Parathyroid adenoma (tissue), 2 donors: ENCODE data around the gene CSTB.

Source experiments
- H2AFZ ChIP-seq: fragments of 300-600 bp; sonication (generic); one replicate; pipeline ENCODE4 v1.7.0; 2017; ENCODE audit warnings: antibody characterized with exemption, mild to moderate bottlenecking
- H3K27ac ChIP-seq: fragments of 300-600 bp; sonication (generic); one replicate; pipeline ENCODE4 v1.7.0; 2017
- H3K27me3 ChIP-seq: fragments of 300-600 bp; sonication (generic); one replicate; pipeline ENCODE4 v1.7.0; 2017; ENCODE audit warnings: low read length; ENCODE audit not compliant: control insufficient read depth, insufficient read depth
- H3K36me3 ChIP-seq: fragments of 300-600 bp; sonication (generic); one replicate; pipeline ENCODE4 v1.7.0; 2017; ENCODE audit warnings: low read length; ENCODE audit not compliant: control insufficient read depth, insufficient read depth
- H3K4me1 ChIP-seq: fragments of 300-600 bp; sonication (generic); one replicate; pipeline ENCODE4 v1.7.0; 2017; ENCODE audit warnings: control low read depth
- H3K4me2 ChIP-seq: fragments of 300-600 bp; sonication (generic); one replicate; pipeline ENCODE4 v1.7.0; 2017; ENCODE audit warnings: low read length
- H3K4me3 ChIP-seq: fragments of 300-600 bp; sonication (generic); one replicate; pipeline ENCODE4 v1.7.0; 2017; ENCODE audit warnings: low read depth, low read length
- H3K79me2 ChIP-seq: fragments of 300-600 bp; sonication (generic); one replicate; pipeline ENCODE4 v1.7.0; 2017; ENCODE audit warnings: control low read depth
- H3K9ac ChIP-seq: fragments of 300-600 bp; sonication (generic); one replicate; pipeline ENCODE4 v1.7.0; 2017; ENCODE audit warnings: mild to moderate bottlenecking
- H3K9me3 ChIP-seq: fragments of 300-600 bp; sonication (generic); one replicate; pipeline ENCODE4 v1.7.0; 2017; ENCODE audit warnings: low read length; ENCODE audit not compliant: control insufficient read depth
- TF ChIP-seq, protein P1 (sequence below): fragments of 300-600 bp; sonication (generic); IDR thresholded peaks from one replicate; pipeline ENCODE4 v1.7.0; 2017; ENCODE audit warnings: antibody characterized with exemption, mild to moderate bottlenecking
- donor health status: primary hyperparathyroidism.

The CSTB gene

DNA sequence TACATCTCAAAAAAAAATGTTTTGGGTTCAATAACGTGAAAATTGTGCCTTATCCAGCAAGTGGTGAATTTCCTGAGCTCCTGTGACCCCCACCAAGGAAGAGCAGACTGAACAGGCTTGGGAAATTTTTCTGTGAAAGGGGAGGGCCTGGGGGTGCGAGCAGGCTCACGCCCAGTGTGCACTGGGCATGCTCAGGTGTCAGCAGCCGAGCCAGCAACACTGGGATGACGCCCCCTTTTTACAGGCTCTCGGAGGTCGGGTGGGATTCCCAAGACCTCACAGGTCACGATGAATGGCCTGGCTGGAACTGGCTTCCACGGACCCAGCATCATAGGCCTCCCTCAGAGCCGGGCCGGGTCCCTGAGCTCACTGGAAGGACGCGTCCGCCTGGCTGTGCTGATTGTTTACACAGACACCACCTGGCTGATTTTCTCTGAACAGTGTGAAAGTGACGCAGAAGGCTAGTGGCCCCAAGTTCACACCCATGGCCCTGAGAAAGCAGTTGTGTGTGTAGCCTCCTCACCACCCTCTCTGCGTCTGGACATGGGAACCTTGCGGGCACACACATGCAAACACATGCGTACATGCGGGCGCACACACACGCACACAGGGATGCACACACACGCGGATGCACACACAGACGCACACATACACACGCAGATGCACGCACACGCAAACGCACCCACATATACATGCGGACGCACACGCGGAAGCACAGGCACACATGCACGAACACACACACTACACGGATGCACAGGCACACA, 9.2 kb downstream of the CSTB start:
- Histone ChIP-seq H3K4me2 (no peak overlapping the region), H3K4me3 (no peak overlapping the region), H3K9ac (no peak overlapping the region), H3K4me1 (no peaks in the 10 kb centered on the region), H2AFZ (no peak overlapping the region), H3K27me3 (no peaks in the 10 kb centered on the region), H3K9me3 (no peaks in the 10 kb centered on the region), H3K36me3 (no peaks in the 10 kb centered on the region), H3K79me2 (no peaks in the 10 kb centered on the region), H3K27ac (no peak overlapping the region)
- TF ChIP-seq, protein P1, sequence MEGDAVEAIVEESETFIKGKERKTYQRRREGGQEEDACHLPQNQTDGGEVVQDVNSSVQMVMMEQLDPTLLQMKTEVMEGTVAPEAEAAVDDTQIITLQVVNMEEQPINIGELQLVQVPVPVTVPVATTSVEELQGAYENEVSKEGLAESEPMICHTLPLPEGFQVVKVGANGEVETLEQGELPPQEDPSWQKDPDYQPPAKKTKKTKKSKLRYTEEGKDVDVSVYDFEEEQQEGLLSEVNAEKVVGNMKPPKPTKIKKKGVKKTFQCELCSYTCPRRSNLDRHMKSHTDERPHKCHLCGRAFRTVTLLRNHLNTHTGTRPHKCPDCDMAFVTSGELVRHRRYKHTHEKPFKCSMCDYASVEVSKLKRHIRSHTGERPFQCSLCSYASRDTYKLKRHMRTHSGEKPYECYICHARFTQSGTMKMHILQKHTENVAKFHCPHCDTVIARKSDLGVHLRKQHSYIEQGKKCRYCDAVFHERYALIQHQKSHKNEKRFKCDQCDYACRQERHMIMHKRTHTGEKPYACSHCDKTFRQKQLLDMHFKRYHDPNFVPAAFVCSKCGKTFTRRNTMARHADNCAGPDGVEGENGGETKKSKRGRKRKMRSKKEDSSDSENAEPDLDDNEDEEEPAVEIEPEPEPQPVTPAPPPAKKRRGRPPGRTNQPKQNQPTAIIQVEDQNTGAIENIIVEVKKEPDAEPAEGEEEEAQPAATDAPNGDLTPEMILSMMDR = no peak

DNA sequence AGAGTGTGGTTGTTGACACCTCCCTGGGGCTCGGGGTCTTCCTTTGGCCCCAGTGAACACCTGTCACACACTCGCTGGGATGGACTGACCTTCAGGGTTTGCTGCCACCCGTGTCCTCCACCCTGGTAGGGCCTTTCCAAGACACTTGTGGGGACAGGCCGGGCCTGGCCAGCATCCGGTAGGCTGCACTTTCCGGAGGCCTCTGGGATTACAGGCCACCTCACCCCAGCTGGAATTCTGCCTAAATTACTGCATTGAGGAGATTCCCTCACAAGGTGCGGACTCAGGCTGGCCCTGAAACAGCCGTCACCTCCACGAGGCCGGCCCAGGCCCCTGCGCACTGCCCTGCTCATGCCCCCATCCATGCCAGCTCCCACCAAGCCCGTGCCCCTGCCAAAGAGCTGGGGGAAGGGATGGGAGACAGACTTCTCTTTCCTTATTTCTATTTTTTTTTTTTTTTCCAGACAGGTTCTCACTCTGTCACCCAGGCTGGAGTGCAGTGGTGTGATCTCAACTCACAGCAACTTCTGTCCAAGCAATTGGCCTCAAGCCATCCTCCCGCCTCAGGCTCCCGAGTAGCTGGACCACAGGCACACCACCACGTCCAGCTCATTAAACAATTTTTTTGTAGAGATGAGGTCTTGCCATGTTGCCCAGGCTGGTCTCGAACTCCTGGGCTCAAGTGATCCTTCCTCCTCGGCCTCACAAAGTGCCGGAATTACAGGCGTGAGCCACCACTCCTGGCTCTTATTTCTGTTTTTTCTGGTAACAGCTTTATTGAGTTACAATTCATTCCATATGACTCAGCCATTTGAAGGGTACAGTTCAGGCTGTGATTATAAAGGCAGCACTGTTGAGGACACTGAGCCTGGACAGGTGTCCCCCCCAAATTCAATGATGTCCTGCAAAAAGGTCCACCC, 11.3 kb downstream of the CSTB start:
- H3K4me2 ChIP-seq = no peak overlapping the region
- H3K9me3 ChIP-seq = no peaks in the 10 kb centered on the region
- no peaks in the 10 kb centered on the region for H3K27me3 ChIP-seq
- TF ChIP-seq, protein P1 = no peak
- no peak overlapping the region for H3K27ac ChIP-seq
- H2AFZ ChIP-seq = no peak overlapping the region
- H3K4me1 ChIP-seq = no peaks in the 10 kb centered on the region
- H3K9ac ChIP-seq = no peak overlapping the region
- no peaks in the 10 kb centered on the region for H3K79me2 ChIP-seq
- H3K4me3 ChIP-seq = no peak overlapping the region
- no peaks in the 10 kb centered on the region for H3K36me3 ChIP-seq

DNA sequence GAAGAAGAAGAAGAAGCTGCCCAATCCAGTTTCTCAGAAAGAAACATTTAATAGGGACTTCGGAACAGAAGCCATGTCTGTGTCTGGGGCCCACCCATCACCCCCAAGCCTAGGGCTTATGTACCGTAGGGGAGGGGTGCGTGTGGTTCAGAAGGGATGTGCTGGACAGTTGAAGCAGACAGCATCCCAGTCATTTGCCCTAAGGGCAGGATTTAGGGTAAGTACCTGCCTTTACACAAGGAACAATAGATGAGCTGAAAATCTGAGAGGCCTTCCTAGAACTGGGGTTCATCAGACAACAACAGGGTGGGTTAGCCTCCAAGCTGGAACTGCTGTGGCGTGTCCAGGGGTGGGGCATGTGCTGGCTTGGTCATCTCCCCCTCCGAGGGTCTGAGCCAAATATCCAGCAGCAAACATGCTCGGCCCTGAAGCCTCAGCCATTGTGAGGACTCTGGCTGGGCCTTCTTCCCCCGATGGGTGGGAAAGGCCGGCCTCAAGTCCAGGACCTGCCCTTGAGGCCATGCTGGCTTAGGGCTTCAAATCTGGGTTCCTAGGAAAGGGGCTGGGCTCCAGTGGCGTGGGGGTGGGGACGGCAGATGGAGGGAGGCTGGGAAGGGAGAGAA, 12.1 kb downstream of the CSTB start:
- no peaks in the 10 kb centered on the region for H3K79me2 ChIP-seq
- TF ChIP-seq, protein P1 = no peak
- no peaks in the 10 kb centered on the region for H3K27me3 ChIP-seq
- H3K9ac ChIP-seq = no peak overlapping the region
- H3K4me2 ChIP-seq = no peak overlapping the region
- H3K4me1 ChIP-seq = no peaks in the 10 kb centered on the region
- H3K4me3 ChIP-seq = no peak overlapping the region
- no peaks in the 10 kb centered on the region for H3K36me3 ChIP-seq
- no peaks in the 10 kb centered on the region for H3K9me3 ChIP-seq
- no peak overlapping the region for H3K27ac ChIP-seq
- H2AFZ ChIP-seq = no peak overlapping the region

DNA sequence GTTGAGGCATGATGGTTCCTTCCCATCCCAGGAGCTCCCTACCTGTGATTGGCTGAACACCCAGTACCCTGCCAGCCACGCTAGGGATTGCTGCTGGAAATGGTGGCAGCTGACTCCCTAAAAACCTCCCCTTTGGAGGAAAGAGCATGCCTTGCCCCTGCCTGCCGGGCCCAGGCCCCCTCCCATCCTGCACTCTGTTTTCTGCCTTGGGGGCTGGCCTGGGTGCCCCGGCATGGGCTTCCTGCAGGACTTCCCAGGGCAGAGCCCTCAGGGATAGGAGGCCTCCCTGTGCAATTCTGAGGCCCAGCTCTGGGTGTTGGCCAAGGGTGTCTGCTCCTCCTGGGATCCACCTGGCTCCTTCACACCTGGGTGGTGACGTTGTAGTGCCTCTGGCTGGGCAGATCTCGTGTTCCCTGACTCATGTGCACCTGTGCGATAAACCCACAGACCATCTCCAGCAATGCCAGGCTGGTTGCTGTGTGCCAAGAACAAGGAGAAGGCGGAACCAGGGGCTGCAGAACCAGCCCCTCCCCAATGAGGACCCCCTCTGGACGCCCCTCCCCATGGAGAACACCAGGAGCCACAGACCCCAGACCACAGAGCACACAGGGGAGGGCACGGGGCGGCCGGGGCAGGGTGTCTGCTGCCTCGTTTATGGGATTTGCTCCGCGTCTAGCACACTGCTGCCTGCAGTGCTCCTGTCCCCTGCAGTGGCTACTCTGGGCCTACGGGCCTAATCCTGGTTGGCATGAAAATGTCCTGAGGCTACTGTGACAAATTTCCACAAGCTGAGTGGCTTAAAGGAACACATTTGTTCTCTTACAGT, 13.6 kb downstream of the CSTB start:
- no peak overlapping the region for H3K27ac ChIP-seq
- no peaks in the 10 kb centered on the region for H3K27me3 ChIP-seq
- H3K9me3 ChIP-seq = no peaks in the 10 kb centered on the region
- H3K4me3 ChIP-seq = no peak overlapping the region
- no peak overlapping the region for H3K9ac ChIP-seq
- no peak overlapping the region for H2AFZ ChIP-seq
- H3K4me1 ChIP-seq = no peaks in the 10 kb centered on the region
- no peaks in the 10 kb centered on the region for H3K36me3 ChIP-seq
- TF ChIP-seq, protein P1 = no peak
- no peaks in the 10 kb centered on the region for H3K79me2 ChIP-seq
- no peak overlapping the region for H3K4me2 ChIP-seq
